Activated CD4-positive, alpha-beta T cell treated with anti-CD3 and anti-CD28 coated beads for 36 hours (primary cell): ENCODE data around the gene IQCB1. TPM values are rescaled to one million over a fixed set of nuclear protein-coding genes. Genes with fewer than 3 reads are reported as not detected.

Experiments used
- ATAC-seq: fragments of 200-7000 bp; cut with Tn5 transposase; one replicate; pipeline ENCODE4 v1.10.0; 2021; ENCODE audit warnings: mild to moderate bottlenecking, moderate library complexity
- CTCF ChIA-PET: fragments of 350-600 bp; sonication (Branson Sonifier 250); formaldehyde crosslinking; loops from one replicate; lab custom pipeline; 2021; ENCODE audit warnings: antibody characterized with exemption; lab: Charles Lee
- POLR2A ChIA-PET: fragments of 350-600 bp; sonication (Branson Sonifier 250); formaldehyde crosslinking; loops from one replicate; lab custom pipeline; 2021; ENCODE audit warnings: antibody characterized with exemption, inconsistent platforms; lab: Charles Lee
- DNase-seq: peaks from one replicate; pipeline ENCODE4 v3.0.0-alpha.2; 2020
- H3K27ac Mint-ChIP-seq: one replicate; pipeline ENCODE4 v1.8.0; 2021; ENCODE audit warnings: mixed read lengths
- H3K27me3 Mint-ChIP-seq: one replicate; pipeline ENCODE4 v1.8.0; 2021; ENCODE audit warnings: mixed read lengths
- H3K36me3 Mint-ChIP-seq: one replicate; pipeline ENCODE4 v1.8.0; 2021; ENCODE audit warnings: low read depth, mixed read lengths
- H3K4me1 Mint-ChIP-seq: one replicate; pipeline ENCODE4 v1.8.0; 2021; ENCODE audit warnings: mixed read lengths
- H3K4me3 Mint-ChIP-seq: one replicate; pipeline ENCODE4 v1.8.0; 2021; ENCODE audit warnings: mild to moderate bottlenecking, moderate library complexity, mixed read lengths
- H3K9me3 Mint-ChIP-seq: one replicate; pipeline ENCODE4 v1.8.0; 2021; ENCODE audit warnings: low read depth, mixed read lengths
- intact Hi-C, 2 experiments: fragments of 100-400 bp; cut with DNase I in 1 of 2; cut with micrococcal nuclease in 1 of 2; formaldehyde crosslinking; loops; one replicate each; pipeline versions ENCODE4 v1.14.2 to v1.15.1; 2022 to 2024; cut with DNase I, micrococcal nuclease
- total RNA-seq, 2 experiments: library from RNA; stranded (reverse); gene quantifications; one replicate each; pipeline ENCODE4 v1.2.3, GENCODE V29; 2021

IQCB1 gene
- total RNA-seq, 2 experiments from 2014 or later, result 41.3 to 42.8 TPM

DNA sequence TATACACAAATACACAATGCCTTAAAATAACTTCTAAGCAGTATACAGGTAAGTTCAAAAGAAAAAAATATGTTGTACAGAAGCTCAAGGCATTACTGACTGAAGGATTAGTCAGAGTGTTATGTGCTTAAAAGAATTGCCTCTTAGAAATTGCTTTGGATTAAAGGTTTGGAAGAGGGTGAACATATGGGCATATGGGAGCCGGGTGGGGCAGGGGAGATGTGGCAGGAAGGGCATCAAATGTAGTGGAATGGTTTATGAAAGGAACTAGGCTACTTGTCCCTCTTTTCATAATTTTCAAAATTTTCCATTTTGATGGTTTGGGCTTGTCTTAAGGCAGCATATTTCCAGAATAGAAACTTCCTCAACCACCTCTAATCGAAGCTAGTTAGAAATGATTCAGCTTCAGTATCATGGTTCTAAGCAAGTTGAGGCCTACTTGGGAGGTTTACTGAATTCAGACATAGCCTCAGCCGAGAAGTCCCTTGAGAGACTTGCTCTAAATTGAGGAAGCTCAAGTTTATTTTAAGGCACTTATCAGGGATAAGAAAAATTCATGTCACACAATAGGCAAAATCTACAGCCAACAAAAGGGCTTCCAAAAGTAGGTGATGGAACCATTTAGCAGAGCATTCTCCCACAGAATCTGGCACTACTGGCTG is 75.2 kb downstream of the IQCB1 start:
- Mint-ChIP-seq H3K4me3 (no peak overlapping the region), H3K36me3 (no peaks in the 10 kb centered on the region), H3K27ac (no peak overlapping the region), H3K9me3 (no peaks in the 10 kb centered on the region), H3K4me1 (no peaks in the 10 kb centered on the region), H3K27me3 (no peaks in the 10 kb centered on the region)
- ATAC-seq (no peak), DNase-seq (no peak)
- intact Hi-C loops, result no loop called here
- ChIA-PET POLR2A (no interaction called here), CTCF (interaction anchor here (0.6 to 1.0 kb wide), 2 partner anchors 24 to 51 kb away, joined by 3 read pairs; no protein-coding TSS in a partner anchor)

DNA sequence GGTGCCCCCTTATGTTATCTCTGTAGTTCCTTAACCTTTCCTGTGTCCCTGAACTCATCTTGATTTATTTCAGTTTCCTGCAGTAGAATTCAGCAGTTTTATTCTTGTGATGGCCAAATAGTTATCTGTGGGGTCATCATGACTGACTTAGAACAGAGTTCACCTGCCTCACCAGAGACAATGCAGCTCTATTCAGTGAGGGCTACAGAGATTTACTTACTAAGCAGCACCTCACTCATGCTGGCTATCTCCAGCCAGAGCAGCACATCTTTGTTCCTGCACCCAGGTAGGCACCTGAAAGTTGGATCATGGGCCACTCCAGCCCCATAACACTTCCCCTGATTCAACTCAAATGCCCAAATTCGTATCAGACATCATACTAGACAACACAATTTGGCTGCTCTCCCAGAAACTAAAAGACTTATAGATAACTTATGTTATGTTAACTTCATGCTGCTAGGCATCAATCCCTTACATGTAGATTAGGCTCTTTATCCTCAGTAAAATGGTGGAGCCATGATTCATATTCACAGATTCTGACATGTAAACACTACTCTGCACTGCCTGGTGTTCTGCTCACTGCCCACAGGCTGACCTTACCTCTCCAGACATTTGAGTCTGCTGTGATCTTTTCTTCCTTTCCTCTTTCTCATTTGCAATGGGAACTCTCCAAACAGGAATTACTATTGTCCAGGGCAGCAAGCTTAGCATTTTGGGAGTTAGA is 76.0 kb downstream of the IQCB1 start:
- no peak for DNase-seq
- ChIA-PET POLR2A (no interaction called here), CTCF (interaction anchor here (0.6 kb wide), 1 partner anchor 319 kb away, joined by 3 read pairs; no protein-coding TSS in a partner anchor)
- Mint-ChIP-seq H3K9me3 (no peaks in the 10 kb centered on the region), H3K27ac (no peak overlapping the region), H3K36me3 (no peaks in the 10 kb centered on the region), H3K27me3 (no peaks in the 10 kb centered on the region), H3K4me3 (no peak overlapping the region), H3K4me1 (no peaks in the 10 kb centered on the region)
- intact Hi-C loops, result no loop called here
- no peak for ATAC-seq

GRCh38 chr3:121757812-121758545 is 76.9 kb downstream of the IQCB1 start:
- DNase-seq (no peak), ATAC-seq (no peak)
- ChIA-PET POLR2A (no interaction called here), CTCF (interaction anchor here (0.6 kb wide), 1 partner anchor 320 kb away, joined by 3 read pairs; no protein-coding TSS in a partner anchor)
- no peaks in the 10 kb centered on the region for H3K9me3 Mint-ChIP-seq
- H3K4me3 Mint-ChIP-seq, result no peak overlapping the region
- no peaks in the 10 kb centered on the region for H3K4me1 Mint-ChIP-seq
- intact Hi-C loops, result no loop called here
- H3K27ac Mint-ChIP-seq, result no peak overlapping the region
- no peaks in the 10 kb centered on the region for H3K27me3 Mint-ChIP-seq
- H3K36me3 Mint-ChIP-seq, result no peaks in the 10 kb centered on the region

DNA sequence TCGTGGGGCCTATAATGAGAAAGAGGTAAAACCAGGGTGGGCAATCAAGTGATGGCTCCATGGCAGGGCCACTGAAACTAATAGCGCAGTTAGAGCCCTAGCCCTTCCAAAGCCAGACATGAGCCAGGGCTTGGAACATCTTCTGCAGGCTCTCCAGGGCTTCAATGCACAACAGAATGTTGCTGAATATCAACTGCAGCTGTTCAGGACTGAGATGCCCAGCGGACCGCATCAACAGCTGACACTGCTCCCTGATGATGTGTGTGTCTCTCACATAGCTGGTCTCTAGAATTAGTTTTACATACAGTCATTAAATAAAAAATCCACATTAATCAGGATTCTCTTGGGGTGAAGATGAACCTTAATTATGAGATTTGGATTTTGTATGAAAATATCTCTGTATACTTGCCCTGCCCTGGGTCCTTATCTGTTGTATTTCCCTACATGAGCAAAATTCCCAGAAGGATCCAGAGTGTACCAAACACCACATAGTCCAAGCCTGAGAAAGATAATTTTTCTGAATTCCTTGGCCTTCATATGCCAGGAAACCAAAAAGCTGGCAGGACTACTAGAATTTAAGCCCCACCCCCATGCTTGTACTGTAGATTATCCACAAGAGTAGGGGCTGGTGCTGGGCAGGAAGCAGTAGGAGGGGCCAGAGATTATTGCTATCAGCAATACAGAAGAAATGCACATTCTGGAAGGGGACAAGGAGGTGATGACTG is 77.6 kb downstream of the IQCB1 start:
- Mint-ChIP-seq H3K4me1 (no peaks in the 10 kb centered on the region), H3K27ac (no peak overlapping the region), H3K9me3 (no peaks in the 10 kb centered on the region), H3K36me3 (no peaks in the 10 kb centered on the region), H3K27me3 (no peaks in the 10 kb centered on the region), H3K4me3 (no peak overlapping the region)
- CTCF ChIA-PET, result no interaction called here
- POLR2A ChIA-PET, result interaction anchor here (0.7 kb wide), 1 partner anchor 102 kb away, joined by 3 read pairs; no protein-coding TSS in a partner anchor
- DNase-seq, result no peak
- intact Hi-C loops, result no loop called here
- ATAC-seq, result no peak

DNA sequence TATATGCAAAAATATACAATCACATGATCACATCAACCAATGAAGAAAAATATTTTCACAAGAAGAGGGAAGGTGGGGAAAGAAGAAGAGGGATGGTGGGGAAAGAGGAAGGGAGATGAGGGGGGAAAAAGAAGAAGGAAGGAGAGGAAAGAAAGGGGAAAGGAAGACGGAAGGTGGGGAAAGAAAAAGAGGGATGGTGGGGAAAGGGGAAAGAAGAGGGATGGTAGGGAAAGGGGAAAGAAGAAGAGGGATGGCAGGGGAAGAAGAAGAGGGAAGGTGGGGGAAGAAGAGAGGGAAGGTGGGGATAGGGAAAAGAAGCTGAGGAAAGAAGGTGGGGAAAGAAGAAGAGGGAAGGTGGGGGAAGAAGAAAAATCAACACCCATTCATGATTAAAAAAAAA is 82.1 kb downstream of the IQCB1 start:
- POLR2A ChIA-PET, result no interaction called here
- intact Hi-C loops, result no loop called here
- CTCF ChIA-PET, result no interaction called here
- Mint-ChIP-seq H3K36me3 (no peaks in the 10 kb centered on the region), H3K27me3 (no peaks in the 10 kb centered on the region), H3K27ac (no peak overlapping the region), H3K4me3 (no peak overlapping the region), H3K9me3 (no peaks in the 10 kb centered on the region), H3K4me1 (peaks cover 4% of the 10 kb centered on the region)
- no peak for ATAC-seq
- no peak for DNase-seq

- Mint-ChIP-seq H3K4me3 (no peak overlapping the region), H3K27me3 (no peaks in the 10 kb centered on the region), H3K9me3 (no peaks in the 10 kb centered on the region), H3K4me1 (peaks cover 7% of the 10 kb centered on the region), H3K36me3 (no peaks in the 10 kb centered on the region), H3K27ac (no peak overlapping the region)
- ChIA-PET CTCF (no interaction called here), POLR2A (no interaction called here)
- DNase-seq (no peak), ATAC-seq (no peak)
- intact Hi-C loops, result no loop called here
Observed at GRCh38 chr3:121752261-121752660, 82.6 kb downstream of the IQCB1 start.

GRCh38 chr3:121750087-121750415 is 84.8 kb downstream of the IQCB1 start:
- no peak overlapping the region for H3K27ac Mint-ChIP-seq
- H3K9me3 Mint-ChIP-seq, result no peaks in the 10 kb centered on the region
- CTCF ChIA-PET, result no interaction called here
- intact Hi-C loops, result no loop called here
- ATAC-seq (no peak), DNase-seq (no peak)
- H3K27me3 Mint-ChIP-seq, result no peaks in the 10 kb centered on the region
- H3K4me3 Mint-ChIP-seq, result no peak overlapping the region
- POLR2A ChIA-PET, result no interaction called here
- peaks cover 7% of the 10 kb centered on the region for H3K4me1 Mint-ChIP-seq
- H3K36me3 Mint-ChIP-seq, result no peaks in the 10 kb centered on the region

DNA sequence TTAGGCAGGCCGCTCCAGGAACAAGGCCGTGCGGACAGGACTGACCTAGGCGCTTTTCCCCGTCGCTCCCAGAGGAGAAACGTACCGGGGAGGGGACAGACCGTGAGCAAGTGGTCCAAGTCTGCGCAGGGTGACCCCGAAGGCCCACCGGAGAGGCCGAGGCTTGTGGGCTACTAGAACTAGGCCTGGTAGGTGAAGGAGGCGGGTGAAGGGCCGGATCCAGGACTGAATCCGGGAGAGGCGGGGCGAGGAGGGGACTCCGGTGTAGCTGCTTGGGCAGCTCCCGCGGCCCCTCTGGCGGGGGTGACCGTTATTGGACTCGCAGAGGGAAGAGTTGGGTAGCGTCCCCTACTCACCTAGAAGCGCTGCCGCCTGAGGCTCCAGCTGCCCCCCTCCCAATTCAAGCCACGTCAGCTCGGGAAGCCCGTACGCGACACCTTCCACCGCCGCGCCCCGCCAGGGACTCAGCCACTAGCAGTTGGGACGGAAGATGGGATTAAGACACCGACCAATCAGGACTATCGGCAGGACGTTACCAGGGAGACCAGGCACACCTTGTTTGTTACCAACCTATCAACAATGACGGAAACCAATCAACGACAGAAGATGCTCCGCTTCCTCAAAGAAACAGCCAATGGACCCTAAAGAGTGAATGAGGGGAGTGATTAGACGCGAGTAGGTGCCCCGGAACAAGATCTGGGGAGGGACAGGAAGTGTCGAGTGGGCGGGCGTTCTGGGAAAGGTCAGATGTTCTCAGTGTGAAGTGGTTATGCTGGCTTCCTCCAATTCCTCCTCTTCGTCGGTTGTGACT is 85.4 kb downstream of the IQCB1 start, which contains the start of gene GOLGB1:
GOLGB1 (minus strand) TSS at position 466 of the 811 bp plus-strand sequence. CDS start 18,770 bp downstream, outside the sequence.
- ATAC-seq, result peak; percentile 98
- ChIA-PET CTCF (interaction anchor here (1.0 kb wide), 1 partner anchor 203 kb away, joined by 4 read pairs; no protein-coding TSS in a partner anchor), POLR2A (interaction anchor here (0.5 kb wide), 1 partner anchor 110 kb away, joined by 3 read pairs; no protein-coding TSS in a partner anchor)
- no peaks in the 10 kb centered on the region for H3K9me3 Mint-ChIP-seq
- H3K36me3 Mint-ChIP-seq, result no peaks in the 10 kb centered on the region
- DNase-seq, result peak; percentile 96
- peak within 1 kb of the TSS; percentile 60 for H3K27ac Mint-ChIP-seq
- H3K4me3 Mint-ChIP-seq, result no peak within 1 kb of the TSS
- peaks cover 10% of the 10 kb centered on the region for H3K4me1 Mint-ChIP-seq
- intact Hi-C loops, result loop anchor here (1.0 to 10.0 kb wide), 6 partner anchors 14 to 1655 kb away; partner anchors contain the start of genes EAF2 (in 2 of the 2), HCLS1 (in 2 of the 2), IQCB1 (in 2 of the 2) and GSK3B (in 1 of the 2)
- H3K27me3 Mint-ChIP-seq, result no peaks in the 10 kb centered on the region

- ChIA-PET CTCF (interaction anchor here (0.6 to 1.0 kb wide), 2 partner anchors 18 to 202 kb away, joined by 3 to 4 read pairs; no protein-coding TSS in a partner anchor), POLR2A (interaction anchor here (0.5 kb wide), 1 partner anchor 111 kb away, joined by 3 read pairs; no protein-coding TSS in a partner anchor)
- DNase-seq (peak; percentile 67), ATAC-seq (peak; percentile 17)
- no peaks in the 10 kb centered on the region for H3K9me3 Mint-ChIP-seq
- intact Hi-C loops, result loop anchor here (1.0 to 10.0 kb wide), 6 partner anchors 13 to 1654 kb away; partner anchors contain the start of genes EAF2 (in 2 of the 2), HCLS1 (in 2 of the 2), IQCB1 (in 2 of the 2) and GSK3B (in 1 of the 2)
- no peaks in the 10 kb centered on the region for H3K27me3 Mint-ChIP-seq
- no peak overlapping the region for H3K27ac Mint-ChIP-seq
- no peaks in the 10 kb centered on the region for H3K36me3 Mint-ChIP-seq
- H3K4me1 Mint-ChIP-seq, result peaks cover 10% of the 10 kb centered on the region
- H3K4me3 Mint-ChIP-seq, result no peak overlapping the region
Observed at GRCh38 chr3:121748680-121749275, 86.1 kb downstream of the IQCB1 start.

- H3K27me3 Mint-ChIP-seq, result no peaks in the 10 kb centered on the region
- POLR2A ChIA-PET, result no interaction called here
- no peak for DNase-seq
- CTCF ChIA-PET, result interaction anchor here (0.6 to 1.0 kb wide), 2 partner anchors 17 to 201 kb away, joined by 3 to 4 read pairs; no protein-coding TSS in a partner anchor
- H3K4me3 Mint-ChIP-seq, result no peak overlapping the region
- no peak overlapping the region for H3K27ac Mint-ChIP-seq
- no peak for ATAC-seq
- peaks cover 4% of the 10 kb centered on the region for H3K36me3 Mint-ChIP-seq
- intact Hi-C loops, result loop anchor here in 1 of 2 experiments (10.0 kb wide), 1 partner anchor 1653 kb away; the partner anchor contains the start of gene GSK3B
- peaks cover 10% of the 10 kb centered on the region for H3K4me1 Mint-ChIP-seq
- no peaks in the 10 kb centered on the region for H3K9me3 Mint-ChIP-seq
Observed at GRCh38 chr3:121747976-121748375, 86.9 kb downstream of the IQCB1 start.
